Neutrophil (primary cell): ENCODE measurements around the gene CAPN8.

Experiments used
- H3K27ac ChIP-seq: fragments of 200-600 bp; sonication (generic); 2 replicates; pipeline ENCODE4 v1.5.1; 2016; ENCODE audit warnings: mild to moderate bottlenecking, moderate library complexity
- H3K27me3 ChIP-seq: fragments of 200-600 bp; sonication (generic); 2 replicates; pipeline ENCODE4 v1.6.0; 2016; ENCODE audit warnings: mild to moderate bottlenecking
- H3K36me3 ChIP-seq: fragments of 200-600 bp; sonication (generic); 2 replicates; pipeline ENCODE4 v1.5.1; 2017
- H3K4me1 ChIP-seq, 2 experiments: fragments of 200-600 bp in 1 of 2; sonication (generic) in 1 of 2; 1 replicate in 1 of 2; 2 replicates in 1 of 2; pipeline versions ENCODE4 v1.5.1 to v1.6.1; 2013 to 2016; ENCODE audit warnings: low read depth in 1 of 2, low read length in 1 of 2, mild to moderate bottlenecking in 1 of 2, moderate library complexity in 1 of 2; ENCODE audit not compliant: control insufficient read depth in 1 of 2, insufficient read depth in 1 of 2
- H3K4me3 ChIP-seq, 2 experiments: fragments of 200-600 bp in 1 of 2; sonication (generic) in 1 of 2; 1 replicate in 1 of 2; 2 replicates in 1 of 2; pipeline ENCODE4 v1.5.1; 2013 to 2016; ENCODE audit warnings: low read depth in 1 of 2, low read length in 1 of 2, mild to moderate bottlenecking in 1 of 2, moderate library complexity in 1 of 2
- H3K9me3 ChIP-seq: fragments of 200-600 bp; sonication (generic); 2 replicates; pipeline ENCODE4 v1.5.1; 2016
- TF ChIP-seq, protein P1 (sequence below): fragments of 200-600 bp; sonication (generic); IDR thresholded peaks from 2 replicates; pipeline ENCODE4 v1.5.1; 2016; ENCODE audit warnings: antibody characterized with exemption

Gene CAPN8

DNA sequence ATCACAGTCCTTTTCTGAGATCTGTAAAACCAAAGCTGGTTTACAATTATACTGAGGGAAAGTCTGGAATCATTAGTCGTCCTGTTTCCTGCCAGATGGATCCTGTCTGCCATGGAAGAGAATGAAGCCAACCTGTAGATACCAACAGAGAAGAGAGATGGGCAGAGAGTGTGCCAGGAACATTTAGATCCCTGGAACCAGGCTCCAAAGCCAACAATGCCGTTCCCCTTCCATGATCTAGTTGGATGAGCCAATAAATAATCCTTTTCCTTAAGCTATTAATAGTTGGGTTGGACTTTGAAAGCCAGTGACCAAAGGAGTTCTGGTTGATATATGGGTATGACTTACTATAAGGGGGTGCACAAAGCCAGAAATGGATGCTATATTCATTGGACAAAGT lies 15.0 kb downstream of the CAPN8 start:
- no peaks in the 10 kb centered on the region for H3K9me3 ChIP-seq
- TF ChIP-seq, protein P1, sequence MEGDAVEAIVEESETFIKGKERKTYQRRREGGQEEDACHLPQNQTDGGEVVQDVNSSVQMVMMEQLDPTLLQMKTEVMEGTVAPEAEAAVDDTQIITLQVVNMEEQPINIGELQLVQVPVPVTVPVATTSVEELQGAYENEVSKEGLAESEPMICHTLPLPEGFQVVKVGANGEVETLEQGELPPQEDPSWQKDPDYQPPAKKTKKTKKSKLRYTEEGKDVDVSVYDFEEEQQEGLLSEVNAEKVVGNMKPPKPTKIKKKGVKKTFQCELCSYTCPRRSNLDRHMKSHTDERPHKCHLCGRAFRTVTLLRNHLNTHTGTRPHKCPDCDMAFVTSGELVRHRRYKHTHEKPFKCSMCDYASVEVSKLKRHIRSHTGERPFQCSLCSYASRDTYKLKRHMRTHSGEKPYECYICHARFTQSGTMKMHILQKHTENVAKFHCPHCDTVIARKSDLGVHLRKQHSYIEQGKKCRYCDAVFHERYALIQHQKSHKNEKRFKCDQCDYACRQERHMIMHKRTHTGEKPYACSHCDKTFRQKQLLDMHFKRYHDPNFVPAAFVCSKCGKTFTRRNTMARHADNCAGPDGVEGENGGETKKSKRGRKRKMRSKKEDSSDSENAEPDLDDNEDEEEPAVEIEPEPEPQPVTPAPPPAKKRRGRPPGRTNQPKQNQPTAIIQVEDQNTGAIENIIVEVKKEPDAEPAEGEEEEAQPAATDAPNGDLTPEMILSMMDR = no peak
- no peaks in the 10 kb centered on the region for H3K27me3 ChIP-seq

DNA sequence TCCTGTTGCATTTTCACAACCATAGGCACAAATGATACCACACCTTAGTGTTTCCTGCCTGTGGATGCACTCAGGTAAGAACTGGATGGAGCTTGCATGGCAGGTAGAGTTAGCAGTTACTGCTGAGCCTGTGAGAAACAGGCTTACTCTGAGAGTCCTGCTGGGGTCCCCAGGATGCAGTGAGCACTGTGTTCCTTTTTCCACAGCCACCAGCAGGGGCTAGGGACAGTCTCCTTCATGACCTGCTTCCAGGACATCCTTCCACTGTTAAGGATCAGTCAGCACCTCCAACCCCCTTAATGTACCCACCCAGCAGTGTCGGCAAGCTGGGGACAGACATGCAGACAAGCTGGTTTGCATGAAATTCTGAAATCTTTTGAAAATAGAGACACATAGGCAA lies 16.3 kb downstream of the CAPN8 start:
- Histone ChIP-seq H3K9me3 (no peaks in the 10 kb centered on the region), H3K4me1 (no peaks in the 10 kb centered on the region), H3K27ac (no peak overlapping the region), H3K36me3 (no peaks in the 10 kb centered on the region), H3K4me3 (no peak overlapping the region), H3K27me3 (no peaks in the 10 kb centered on the region)
- TF ChIP-seq, protein P1 = no peak

More for the DNA sequence above, 15.0 kb downstream of the CAPN8 start:
- Histone ChIP-seq H3K4me3 (no peak overlapping the region), H3K27ac (no peak overlapping the region), H3K4me1 (no peaks in the 10 kb centered on the region), H3K36me3 (no peaks in the 10 kb centered on the region)

DNA sequence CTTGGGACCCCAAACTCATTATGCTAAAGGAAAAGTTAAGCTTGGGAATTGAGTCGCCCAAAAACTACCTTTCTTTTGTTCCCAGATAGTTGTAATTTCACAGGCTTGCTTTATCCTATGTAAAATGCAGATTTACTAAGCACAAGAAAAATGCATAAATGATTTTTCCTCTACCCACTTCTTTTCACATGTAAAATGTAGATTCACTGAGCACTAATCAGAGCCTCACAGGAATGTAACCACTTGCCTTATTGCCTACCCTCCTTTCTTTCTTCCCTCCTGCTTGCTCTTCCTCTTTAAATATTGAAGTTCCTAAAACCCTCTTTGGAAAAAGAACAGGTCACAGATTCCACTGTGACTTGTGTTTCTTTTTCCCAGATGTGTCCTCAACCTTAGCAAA lies 18.3 kb downstream of the CAPN8 start:
- Histone ChIP-seq H3K27ac (no peak overlapping the region), H3K9me3 (no peaks in the 10 kb centered on the region), H3K27me3 (peaks cover 9% of the 10 kb centered on the region), H3K4me3 (no peak overlapping the region), H3K36me3 (no peaks in the 10 kb centered on the region), H3K4me1 (no peaks in the 10 kb centered on the region)
- TF ChIP-seq, protein P1 = no peak

DNA sequence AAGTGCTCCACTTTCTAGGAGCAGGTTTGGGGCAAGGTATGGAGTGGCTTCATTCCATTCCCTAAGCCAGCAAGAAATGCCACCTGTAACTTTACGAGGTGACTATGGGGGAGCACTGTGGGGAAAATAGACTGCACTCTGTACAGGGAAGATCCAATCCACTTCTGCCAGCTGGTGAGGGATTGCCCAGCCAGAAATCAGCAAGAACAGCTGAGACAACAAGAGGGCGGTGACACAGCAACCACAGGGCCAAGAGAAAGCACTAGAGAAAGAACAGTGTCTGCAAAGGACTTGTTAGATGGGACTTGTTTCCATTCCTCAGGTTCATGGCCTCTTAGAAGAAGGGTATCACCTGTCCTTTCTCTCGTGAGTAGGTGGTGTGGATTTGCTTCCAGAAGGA lies 19.6 kb downstream of the CAPN8 start:
- TF ChIP-seq, protein P1 = no peak
- H3K36me3 ChIP-seq = no peaks in the 10 kb centered on the region
- no peak overlapping the region for H3K4me3 ChIP-seq
- no peaks in the 10 kb centered on the region for H3K9me3 ChIP-seq
- peaks cover 9% of the 10 kb centered on the region for H3K27me3 ChIP-seq
- H3K4me1 ChIP-seq = no peaks in the 10 kb centered on the region
- H3K27ac ChIP-seq = no peak overlapping the region

DNA sequence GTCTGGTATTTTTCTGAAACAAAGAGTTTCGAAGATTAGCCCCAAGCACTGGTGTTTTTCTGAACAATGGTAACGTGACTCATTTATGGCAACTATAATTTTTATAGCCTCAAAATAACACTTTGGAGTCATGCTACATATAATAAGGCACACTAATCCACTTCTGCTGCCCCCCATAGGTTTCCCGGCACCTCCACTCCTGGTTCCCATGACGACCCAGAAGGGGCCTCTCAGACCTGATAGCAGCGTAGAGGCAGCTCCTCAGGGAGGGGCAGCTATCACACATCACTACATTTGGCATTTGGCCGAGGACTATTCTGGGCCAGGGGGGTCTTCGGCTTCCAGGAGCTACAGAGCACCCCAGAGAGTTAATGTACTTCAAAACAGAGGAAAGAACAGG lies 23.3 kb downstream of the CAPN8 start:
- H3K27me3 ChIP-seq = peaks cover 14% of the 10 kb centered on the region
- no peaks in the 10 kb centered on the region for H3K36me3 ChIP-seq
- no peaks in the 10 kb centered on the region for H3K4me1 ChIP-seq
- H3K4me3 ChIP-seq = no peak overlapping the region
- TF ChIP-seq, protein P1 = no peak
- no peak overlapping the region for H3K27ac ChIP-seq
- H3K9me3 ChIP-seq = no peaks in the 10 kb centered on the region

DNA sequence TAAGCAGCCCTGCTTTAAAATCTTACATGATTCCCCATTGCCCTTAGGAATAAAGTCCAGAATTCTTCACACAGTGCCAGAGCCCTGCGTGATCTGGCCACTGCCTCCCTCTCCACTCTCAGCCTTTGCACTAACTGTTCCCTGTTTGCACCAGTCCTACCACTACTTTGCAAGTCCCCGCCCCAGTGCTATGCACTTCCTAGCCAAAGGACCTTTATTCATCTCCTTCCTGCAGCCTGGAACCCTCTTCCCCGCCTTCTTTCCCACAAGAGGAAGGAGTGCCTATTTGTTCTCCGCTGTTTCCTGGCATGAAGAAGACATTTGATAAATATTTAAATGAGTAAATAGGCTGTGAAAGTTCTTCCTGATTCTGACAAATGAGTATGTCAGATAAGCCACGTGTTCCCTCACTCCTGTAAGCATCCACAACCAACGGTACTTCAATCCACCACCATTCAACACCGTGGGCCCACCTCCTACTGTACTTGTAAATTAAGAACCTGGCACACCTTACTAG lies 23.9 kb downstream of the CAPN8 start:
- no peaks in the 10 kb centered on the region for H3K4me1 ChIP-seq
- no peak overlapping the region for H3K27ac ChIP-seq
- no peaks in the 10 kb centered on the region for H3K36me3 ChIP-seq
- H3K4me3 ChIP-seq = no peak overlapping the region
- peaks cover 15% of the 10 kb centered on the region for H3K27me3 ChIP-seq
- H3K9me3 ChIP-seq = no peaks in the 10 kb centered on the region
- TF ChIP-seq, protein P1 = no peak
